Endothelial cell of umbilical vein (primary cell): ENCODE measurements around the gene DAAM1. TPM values are rescaled to one million over a fixed set of nuclear protein-coding genes. Genes with fewer than 3 reads are reported as not detected.

Experiments
- BruUV-seq: library from RNA; stranded (reverse); fragments of 400-500 nt; replicated peaks from 2 replicates; lab custom pipeline; 2021; lab: Mats Ljungman, UMichigan
- CTCF ChIA-PET: fragments of 300-600, 350-600 bp; sonication (Branson Sonifier 250); formaldehyde crosslinking; loops from one replicate; lab custom pipeline; 2021; ENCODE audit warnings: antibody characterized with exemption, inconsistent platforms; lab: Charles Lee
- POLR2A ChIA-PET: fragments of 300-600, 350-600 bp; sonication (Branson Sonifier 250); formaldehyde crosslinking; loops from one replicate; lab custom pipeline; 2021; ENCODE audit warnings: antibody characterized with exemption, inconsistent platforms; lab: Charles Lee
- DNase-seq: peaks from one replicate; pipeline ENCODE4 v3.0.0-alpha.2; 2011; ENCODE audit warnings: low read depth, low spot score
- FAIRE-seq: peaks from 2 replicates; lab custom pipeline; 2011; peaks lifted over from hg19 to GRCh38; lab: Jason Lieb, UNC
- H2AFZ ChIP-seq: 2 replicates; pipeline ENCODE4 v1.6.0; 2012; ENCODE audit warnings: low read depth, low read length, control low read depth, inconsistent platforms
- H3K27ac ChIP-seq: 2 replicates; pipeline ENCODE4 v1.5.1; 2011; ENCODE audit warnings: low read depth, mild to moderate bottlenecking, control low read depth, low read length, moderate library complexity; ENCODE audit not compliant: insufficient read depth
- H3K27me3 ChIP-seq, 2 experiments: 2 replicates each; pipeline versions ENCODE4 v1.6.0 to v1.6.1; 2011; ENCODE audit warnings: low read length in 2 of 2, mixed read lengths in 1 of 2; ENCODE audit not compliant: control insufficient read depth in 2 of 2, insufficient read depth in 2 of 2
- H3K36me3 ChIP-seq, 2 experiments: 2 replicates in 1 of 2; 3 replicates in 1 of 2; pipeline ENCODE4 v1.5.1; 2011; ENCODE audit warnings: low read length in 2 of 2, mild to moderate bottlenecking in 1 of 2, moderate library complexity in 1 of 2; ENCODE audit not compliant: control insufficient read depth in 2 of 2, insufficient read depth in 2 of 2; ENCODE audit errors: extremely low read depth in 1 of 2
- H3K4me1 ChIP-seq: 3 replicates; pipeline ENCODE4 v1.5.1; 2011; ENCODE audit warnings: mild to moderate bottlenecking, low read length; ENCODE audit not compliant: control insufficient read depth, insufficient read depth; ENCODE audit errors: extremely low read depth
- H3K4me2 ChIP-seq: 2 replicates; pipeline ENCODE4 v1.6.1; 2011; ENCODE audit warnings: low read length, control low read depth, mixed read lengths; ENCODE audit not compliant: insufficient read depth
- H3K4me3 ChIP-seq, 3 experiments: fragments of 200-600 bp in 1 of 3; sonication (generic), shearing (Covaris generic) in 1 of 3; replicated peaks in 1 of 3; 2 replicates each; pipeline ENCODE4 v1.5.1; 2011 to 2016; ENCODE audit warnings: control low read depth in 3 of 3, low read length in 3 of 3, mild to moderate bottlenecking in 2 of 3, inconsistent platforms in 1 of 3, low read depth in 1 of 3, moderate library complexity in 1 of 3; ENCODE audit not compliant: insufficient read depth in 1 of 3
- H3K79me2 ChIP-seq: 2 replicates; pipeline ENCODE4 v1.6.0; 2012; ENCODE audit warnings: low read length, inconsistent platforms; ENCODE audit not compliant: control insufficient read depth, insufficient read depth
- H3K9ac ChIP-seq: replicated peaks from 2 replicates; pipeline ENCODE3; 2011; ENCODE audit warnings: low read length, control low read depth; ENCODE audit not compliant: insufficient read depth; ENCODE audit errors: extremely low read depth
- H3K9me1 ChIP-seq: replicated peaks from 3 replicates; pipeline ENCODE4 v1.6.0; 2011; ENCODE audit warnings: mild to moderate bottlenecking, low read length; ENCODE audit not compliant: control insufficient read depth, insufficient read depth; ENCODE audit errors: extremely low read depth
- H3K9me3 ChIP-seq: replicated peaks from 2 replicates; pipeline ENCODE4 v1.5.1; 2012; ENCODE audit warnings: low read length, inconsistent platforms; ENCODE audit not compliant: control insufficient read depth, insufficient read depth
- H4K20me1 ChIP-seq: replicated peaks from 2 replicates; pipeline ENCODE3; 2011; ENCODE audit warnings: mild to moderate bottlenecking, low read length; ENCODE audit not compliant: control insufficient read depth, insufficient read depth; ENCODE audit errors: extremely low read depth
- CTCF ChIP-seq, 2 donors: IDR thresholded peaks; 1 replicate in 1 of 2; 2 replicates in 1 of 2; pipeline ENCODE4 v1.5.1; 2011; ENCODE audit warnings: low read length in 2 of 2, mild to moderate bottlenecking in 2 of 2, moderate library complexity in 2 of 2, control low read depth in 1 of 2, inconsistent platforms in 1 of 2, low read depth in 1 of 2; ENCODE audit not compliant: insufficient read depth in 1 of 2; ENCODE audit errors: extremely low read depth in 1 of 2
- EZH2 ChIP-seq: IDR thresholded peaks from 2 replicates; pipeline ENCODE4 v1.6.1; 2012; ENCODE audit warnings: borderline replicate concordance, low read depth, mild to moderate bottlenecking, moderate library complexity, low read length, inconsistent platforms; ENCODE audit not compliant: severe bottlenecking
- FOS ChIP-seq: IDR thresholded peaks from 2 replicates; pipeline ENCODE4 v1.6.1; 2011; ENCODE audit warnings: mild to moderate bottlenecking, low read length, moderate library complexity, borderline replicate concordance; ENCODE audit not compliant: insufficient read depth
- GATA2 ChIP-seq: IDR thresholded peaks from 2 replicates; pipeline ENCODE4 v1.7.0; 2011; ENCODE audit warnings: low read depth, mild to moderate bottlenecking, moderate library complexity, mixed read lengths, low read length; ENCODE audit not compliant: insufficient read length, insufficient read depth
- JUN ChIP-seq: IDR thresholded peaks from 2 replicates; pipeline ENCODE4 v1.6.1; 2011; ENCODE audit warnings: borderline replicate concordance, low read depth; ENCODE audit not compliant: insufficient read length, insufficient read depth
- MYC ChIP-seq: IDR thresholded peaks from one replicate; pipeline ENCODE4 v1.6.1; 2011; ENCODE audit warnings: mild to moderate bottlenecking, low read depth, low read length
- POLR2A ChIP-seq: IDR thresholded peaks from 2 replicates; pipeline ENCODE4 v1.6.1; 2012; ENCODE audit warnings: low read depth, mild to moderate bottlenecking, control low read depth, low read length
- dilution Hi-C: fragments of 300-500 bp; cut with MboI; formaldehyde crosslinking; loops from one replicate; pipeline ENCODE4 v1.15.0; 2019; ENCODE audit warnings: low sequenced_read_pairs; ENCODE audit not compliant: extremely low pct_ligation_motif_present
- intact Hi-C: fragments of 100-400 bp; cut with micrococcal nuclease; formaldehyde crosslinking; loops from one replicate; pipeline ENCODE4 v1.10.0; 2022
- polyA plus RNA-seq, 4 experiments: library from polyadenylated mRNA; depleted of rRNA in 3 of 4; stranded (reverse) in 3 of 4; unstranded in 1 of 4; fragments of >200 nt; gene quantifications; 2 replicates each; pipeline versions ENCODE4 v1.2.1 to v1.2.3, GENCODE V29; 2011 to 2012; ENCODE audit warnings: missing spikeins in 1 of 4
- total RNA-seq: library from RNA; stranded (reverse); gene quantifications from 2 replicates; pipeline ENCODE4 v1.2.3, GENCODE V29; 2021

Gene DAAM1
- total and polyA plus RNA-seq, 2 donors (not counting 3 experiments of a cell fraction or from before 2014, with no cell fraction given), result 10.2 to 25.3 TPM

GRCh38 chr14:59181791-59182190 lies 6.7 kb upstream of the DAAM1 start:
- Histone ChIP-seq H3K4me3 (no peak overlapping the region), H3K36me3 (no peaks in the 10 kb centered on the region), H2AFZ (no peak overlapping the region), H3K27ac (no peak overlapping the region), H3K27me3 (peaks cover 15 to 28% of the 10 kb centered on the region in 2 experiments), H4K20me1 (no peaks in the 10 kb centered on the region), H3K4me2 (no peak overlapping the region), H3K9me3 (no peaks in the 10 kb centered on the region), H3K79me2 (no peaks in the 10 kb centered on the region), H3K4me1 (no peaks in the 10 kb centered on the region), H3K9me1 (no peaks in the 10 kb centered on the region), H3K9ac (no peak overlapping the region)
- POLR2A ChIA-PET, result no interaction called here
- FAIRE-seq (no peak), DNase-seq (no peak)
- no TSS peak for BruUV-seq
- intact Hi-C loops, result loop anchor here (1.0 kb wide), 1 partner anchor 242 kb away; no protein-coding TSS in a partner anchor
- CTCF ChIA-PET, result no interaction called here
- dilution Hi-C loops, result no loop called here
- TF ChIP-seq MYC, result no peak
- no peak for TF ChIP-seq EZH2
- TF ChIP-seq JUN, result no peak
- TF ChIP-seq POLR2A, result no peak
- no peak for TF ChIP-seq FOS
- no peak for TF ChIP-seq CTCF (IDR thresholded peaks at IDR 0.05; ENCODE audit: extremely low read depth in 1 of 2, insufficient read depth in 1 of 2, low read depth in 1 of 2, low read length in 2 of 2)
- no peak for TF ChIP-seq GATA2
